Measurements from ENCODE around the gene GNG8.

The GNG8 gene

GRCh38 chr19:46635920-46636761 lies at the start of gene GNG8:
TSS of gene GNG8 (minus strand) at chr19:46636202. CDS start at chr19:46634682, 1,520 bp downstream.
- FAIRE-seq, result no peak
- DNase-seq (ENCODE audit: low spot score), result no peak

DNA sequence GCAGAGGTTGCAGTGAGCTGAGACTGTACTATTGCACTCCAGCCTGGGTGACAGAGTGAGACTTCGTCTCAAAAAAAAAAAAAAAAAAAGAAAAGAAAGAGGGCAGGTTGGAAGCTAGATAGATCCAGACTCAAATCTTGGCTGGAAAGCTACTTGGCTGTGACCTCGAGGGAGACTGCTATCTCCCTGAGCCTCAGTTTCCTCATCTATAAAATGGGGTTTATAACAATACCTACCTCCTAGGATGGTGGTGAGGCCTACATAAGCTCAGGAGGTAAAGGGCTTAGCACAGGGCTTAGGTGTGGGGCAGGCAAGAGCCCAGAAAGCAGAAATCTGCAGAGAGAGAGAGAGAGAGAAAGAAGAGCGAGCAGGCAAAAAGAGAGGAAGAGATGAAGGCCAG lies 49.2 kb upstream of the GNG8 start:
- no peak for FAIRE-seq

GRCh38 chr19:46678110-46678732 lies 42.2 kb upstream of the GNG8 start:
- no peak for DNase-seq (ENCODE audit: low spot score)

More for the DNA sequence above, 49.2 kb upstream of the GNG8 start:
- no peak for DNase-seq (ENCODE audit: low spot score)

DNA sequence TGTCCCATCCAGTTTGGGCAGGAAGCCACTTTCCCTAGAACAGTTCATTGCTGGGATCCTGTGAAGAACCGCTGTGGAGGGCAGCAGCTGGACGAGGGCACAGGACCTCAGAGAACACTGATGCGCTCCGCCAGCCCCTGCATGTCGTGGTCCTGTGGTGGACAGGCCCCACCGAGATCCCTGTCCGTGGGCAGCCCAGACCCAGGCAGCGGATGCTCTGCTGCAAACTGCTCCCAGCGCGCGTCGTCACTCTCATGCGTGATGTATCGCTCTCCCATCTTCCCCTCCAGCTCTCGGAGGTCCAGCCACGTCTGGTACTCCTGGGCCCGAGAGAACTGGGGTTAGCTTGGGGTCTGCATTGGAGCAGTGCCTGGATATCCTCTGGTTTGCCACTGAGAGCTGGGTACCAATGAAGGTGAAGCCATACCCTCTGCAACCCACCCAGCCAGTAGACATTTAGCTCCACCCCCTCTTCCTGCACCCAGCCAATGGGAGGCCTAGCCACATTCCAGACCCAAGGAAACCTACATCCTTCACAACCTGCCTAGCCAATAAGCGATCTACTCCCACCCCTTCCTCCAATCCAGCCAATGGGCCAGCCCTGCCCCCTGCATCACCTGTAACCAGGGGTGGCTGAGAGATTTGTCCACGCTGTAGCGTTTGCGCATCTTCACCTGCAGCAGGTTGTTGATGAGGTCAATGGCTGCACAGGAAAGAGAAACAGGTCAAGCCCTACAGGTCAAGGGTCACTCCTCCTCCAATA lies 38.6 kb upstream of the GNG8 start:
- DNase-seq (ENCODE audit: low spot score) (no peak), FAIRE-seq (no peak)

More at GRCh38 chr19:46678110-46678732, 42.2 kb upstream of the GNG8 start:
- no peak for FAIRE-seq

- FAIRE-seq (no peak), DNase-seq (ENCODE audit: low spot score) (no peak)
Measured at GRCh38 chr19:46670813-46671212, 34.8 kb upstream of the GNG8 start.

DNA sequence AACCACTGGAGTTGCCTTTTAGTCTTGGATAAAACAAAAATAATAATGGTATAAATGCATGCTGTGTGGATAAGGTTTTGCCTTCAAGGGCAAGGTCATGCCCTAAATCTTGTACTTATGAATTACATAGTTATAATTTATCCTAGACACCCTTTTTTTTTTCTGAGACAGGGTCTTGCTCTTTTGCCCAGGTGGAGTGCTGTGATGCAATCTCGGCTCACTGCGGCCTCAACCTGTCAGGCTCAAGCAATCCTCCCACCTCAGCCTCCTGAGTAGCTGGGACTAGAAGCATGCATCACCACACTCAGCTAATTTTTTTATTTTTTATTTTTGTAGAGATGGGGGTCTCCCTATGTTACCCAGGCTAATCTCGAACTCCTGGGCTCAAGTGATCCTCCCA lies 32.7 kb upstream of the GNG8 start:
- FAIRE-seq (no peak), DNase-seq (ENCODE audit: low spot score) (no peak)

GRCh38 chr19:46665072-46665471 lies 29.1 kb upstream of the GNG8 start:
- FAIRE-seq, result no peak
- DNase-seq (ENCODE audit: low spot score), result no peak

- DNase-seq (ENCODE audit: low spot score), result peak; percentile 68
- FAIRE-seq, result no peak
Measured at GRCh38 chr19:46661735-46662592, 26.0 kb upstream of the GNG8 start.

DNA sequence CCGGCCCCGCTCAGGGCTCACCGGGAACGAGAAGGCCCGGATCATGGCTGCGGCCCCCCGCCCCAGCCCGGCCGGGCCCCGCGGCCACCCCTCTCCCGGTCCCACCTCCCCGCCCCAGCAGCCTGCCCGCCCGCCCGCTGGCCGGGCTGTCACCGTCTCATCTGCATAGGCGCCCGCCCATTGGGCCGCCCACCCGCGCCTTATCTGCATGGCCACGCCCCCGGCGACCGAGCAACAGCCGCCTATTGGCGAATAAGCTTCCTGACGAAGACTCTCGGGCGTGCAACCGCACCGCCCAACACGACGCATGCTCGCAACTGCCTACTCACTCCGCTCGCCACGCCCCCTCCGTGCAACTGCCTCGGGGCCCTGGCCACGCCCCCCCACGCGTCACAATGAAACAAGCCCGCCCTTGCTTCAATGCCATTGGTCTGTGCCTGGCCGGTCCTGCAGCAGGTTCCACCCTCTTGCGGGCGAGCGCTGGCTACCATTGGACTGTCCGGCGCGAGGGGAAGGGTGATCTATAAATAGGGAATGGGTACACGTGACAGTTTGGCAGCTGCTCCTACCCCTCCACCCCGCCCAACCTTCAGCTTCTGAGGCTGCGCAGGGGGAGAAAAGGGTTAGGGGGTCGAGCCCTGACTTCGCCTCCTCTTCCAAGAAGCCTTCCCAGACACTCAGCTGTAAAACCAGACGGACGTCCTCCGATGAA lies 25.2 kb upstream of the GNG8 start, which contains the start of gene DACT3:
DACT3 (minus strand) TSS at position 163 of the 712 bp plus-strand sequence; CDS start at position 45, 118 bp downstream.
- peak; percentile 91 for FAIRE-seq

DNA sequence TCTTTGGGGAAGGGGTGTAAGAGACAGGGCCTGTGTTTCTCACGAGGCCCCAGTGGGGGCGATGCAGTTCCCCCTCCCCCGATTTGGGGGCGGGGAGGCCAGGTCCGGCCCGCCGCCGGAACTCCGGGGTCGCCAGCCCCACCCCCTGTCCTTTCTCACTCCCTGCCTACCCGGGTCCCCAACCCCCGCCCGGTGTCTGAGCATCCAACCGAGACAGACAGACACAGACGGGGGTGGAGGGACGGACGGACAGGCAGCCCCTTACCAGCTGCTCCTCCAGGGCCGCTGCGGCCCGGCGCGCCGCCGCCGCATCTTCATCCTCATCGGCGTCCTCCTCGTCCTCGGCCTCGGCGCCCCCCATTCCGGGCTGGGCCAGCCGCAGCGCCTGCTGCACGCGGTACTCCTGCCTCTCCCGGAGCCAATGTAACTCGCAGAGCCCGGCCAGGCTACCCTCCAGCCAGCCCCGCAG lies 24.6 kb upstream of the GNG8 start:
- FAIRE-seq (no peak), DNase-seq (ENCODE audit: low spot score) (no peak)

More for the DNA sequence above, 25.2 kb upstream of the GNG8 start, which contains the start of gene DACT3:
- peak; percentile 98 for DNase-seq (ENCODE audit: low spot score)

DNA sequence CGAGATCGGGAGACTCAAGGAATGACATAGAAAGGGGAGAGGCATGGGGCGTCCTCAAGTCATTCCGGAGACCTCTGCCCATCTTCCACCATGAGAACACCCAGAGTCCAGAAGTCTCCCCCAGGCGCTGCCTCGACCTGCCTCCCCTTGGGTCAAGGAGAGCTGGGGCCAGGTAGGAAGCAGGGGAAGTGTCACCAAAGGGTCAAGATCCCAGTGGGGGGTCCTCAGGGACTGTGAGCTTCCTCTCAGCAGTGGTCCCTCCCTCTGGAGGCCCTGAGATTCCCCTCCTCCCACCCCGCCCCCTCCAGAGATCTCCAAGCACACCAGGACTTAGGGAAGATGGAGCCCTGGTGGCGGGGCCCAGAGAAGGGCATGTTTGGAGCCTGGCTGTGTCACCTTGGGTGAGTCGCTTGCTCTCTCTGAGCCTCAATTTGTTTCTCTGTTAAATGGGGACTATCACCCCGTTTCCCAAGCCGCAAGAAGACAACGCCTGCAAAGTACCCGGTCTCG lies 24.1 kb upstream of the GNG8 start:
- FAIRE-seq (no peak), DNase-seq (ENCODE audit: low spot score) (no peak)

DNA sequence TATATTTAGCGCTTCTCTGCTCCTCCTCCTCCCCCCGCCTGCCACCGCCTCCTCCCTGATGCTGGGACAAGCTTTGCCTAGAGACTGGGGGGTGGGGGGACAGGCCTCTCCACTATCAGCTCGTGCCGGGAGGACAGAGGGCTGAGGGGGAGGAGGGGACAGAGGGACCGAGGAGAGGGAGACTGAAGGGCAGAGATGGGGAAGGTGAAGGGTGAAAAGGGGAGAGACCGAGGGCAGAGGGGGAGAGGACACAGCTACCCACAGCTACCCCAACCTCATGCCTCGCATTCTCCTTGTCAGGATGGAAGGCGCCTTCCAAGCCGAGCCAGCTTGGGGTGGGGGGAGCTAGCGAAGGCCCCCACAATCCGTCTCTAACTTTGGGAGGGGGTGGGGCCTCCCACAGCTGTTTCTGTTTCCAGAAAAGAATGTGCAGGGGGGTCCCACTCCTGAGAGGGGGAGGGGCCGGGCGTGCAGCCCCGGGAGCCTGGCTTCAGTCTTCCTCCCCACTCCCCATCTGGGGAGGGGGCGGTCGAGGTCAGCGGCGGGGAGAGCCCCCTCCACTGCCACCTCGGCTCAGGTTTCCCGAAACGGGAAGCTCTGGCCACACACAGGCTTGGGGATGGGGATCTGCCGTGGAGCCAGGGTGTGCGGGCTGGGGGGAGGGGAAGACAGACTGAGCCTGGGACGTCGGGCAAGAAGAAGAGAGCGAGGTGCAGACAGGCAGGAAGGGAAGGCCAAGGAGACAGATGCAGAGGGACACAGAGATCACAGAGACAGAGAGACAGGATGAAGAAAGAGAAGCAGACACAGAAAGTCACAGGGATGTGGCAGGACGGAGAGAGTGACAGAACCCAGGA lies 23.4 kb upstream of the GNG8 start:
- DNase-seq (ENCODE audit: low spot score) (no peak), FAIRE-seq (no peak)

GRCh38 chr19:46656541-46656940 lies 20.5 kb upstream of the GNG8 start:
- FAIRE-seq, result no peak
- no peak for DNase-seq (ENCODE audit: low spot score)

DNA sequence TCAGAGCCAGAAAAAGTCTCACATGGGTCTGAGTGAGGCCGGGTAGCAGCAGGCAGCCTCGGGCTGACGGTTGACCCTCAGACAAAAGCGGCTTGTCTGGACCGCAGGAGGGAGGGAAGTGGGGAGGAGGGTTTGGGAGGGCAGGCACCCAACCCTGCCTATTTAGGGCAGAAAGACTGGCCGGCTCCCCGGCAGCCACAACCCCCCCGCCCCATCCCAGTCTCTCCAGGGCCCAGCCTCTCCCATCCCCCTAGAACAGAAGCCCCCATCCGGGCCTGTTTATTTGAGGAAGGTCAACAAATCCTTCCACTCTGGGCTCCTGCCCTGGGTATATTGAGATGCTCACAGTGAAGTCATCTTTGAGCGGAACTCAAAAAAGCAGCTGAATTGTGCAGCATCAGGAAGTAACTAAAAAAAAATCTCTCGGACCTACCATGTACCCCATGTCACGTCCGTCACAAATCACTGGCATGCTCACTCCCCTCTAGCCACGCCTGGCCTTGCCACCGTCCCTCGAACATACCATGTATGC lies 18.7 kb upstream of the GNG8 start:
- DNase-seq (ENCODE audit: low spot score) (no peak), FAIRE-seq (no peak)

- DNase-seq (ENCODE audit: low spot score) (no peak), FAIRE-seq (no peak)
Measured at GRCh38 chr19:46650445-46650844, 14.4 kb upstream of the GNG8 start.

GRCh38 chr19:46648961-46649960 lies 13.3 kb upstream of the GNG8 start:
- DNase-seq (ENCODE audit: low spot score) (no peak), FAIRE-seq (no peak)

All from RCC 7860 (cell line).